Measurements from ENCODE around the gene OPALIN. TPM values are rescaled to one million over a fixed set of nuclear protein-coding genes. Genes with fewer than 3 reads are reported as not detected.

The OPALIN gene
- polyA plus RNA-seq, 1 of the 3 experiments (the other 2 are of a cell fraction) = not detected

- TF ChIP-seq ZBTB33 (IDR thresholded peaks at IDR 0.05; ENCODE audit: borderline replicate concordance, low read depth) = no peak
- no peak for TF ChIP-seq IRF3 (IDR thresholded peaks at IDR 0.05; ENCODE audit: low read depth, low read length)
- no peak for TF ChIP-seq RAD21 (IDR thresholded peaks at IDR 0.05; ENCODE audit: low read length)
Observed at GRCh38 chr10:96306516-96306915, 52.3 kb downstream of the OPALIN start (continued).

- Histone ChIP-seq H3K9ac (no peak overlapping the region), H2AFZ (ENCODE audit: low read depth) (no peak overlapping the region), H3K4me2 (no peak overlapping the region), H4K20me1 (ENCODE audit: insufficient read depth) (no peaks in the 10 kb centered on the region), H3K4me1 (ENCODE audit: control insufficient read depth in 1 of 2, insufficient read depth in 2 of 2, low read depth in 1 of 2, low read length in 1 of 2) (no peaks in the 10 kb centered on the region), H3K9me2 (no peaks in the 10 kb centered on the region), H3K4me3 (ENCODE audit: low read depth in 2 of 2, low read length in 1 of 2) (no peak overlapping the region), H3K9me3 (no peaks in the 10 kb centered on the region), H3K36me3 (replicated peaks in 1 of 2; ENCODE audit: control insufficient read depth in 1 of 2, insufficient read depth in 2 of 2, low read length in 1 of 2) (no peaks in the 10 kb centered on the region), H3K79me2 (ENCODE audit: insufficient read depth) (no peaks in the 10 kb centered on the region), H3K27me3 (ENCODE audit: insufficient read depth) (0 out of 2 replicates have a peak, but pooled peaks cover 6% of the 10 kb centered on the region), H3K27ac (ENCODE audit: low read depth in 2 of 2, low read length in 1 of 2) (no peak overlapping the region), H3F3A (replicated peaks; ENCODE audit: insufficient read depth) (no peaks in the 10 kb centered on the region)
- CTCF ChIA-PET = interaction anchor here (0.8 to 5.0 kb wide), 4 partner anchors 12 to 288 kb away, joined by 4 to 17 read pairs (median 8); no protein-coding TSS in a partner anchor
- DNase-seq = no peak
- TF ChIP-seq NFIC (IDR thresholded peaks at IDR 0.05; ENCODE audit: borderline replicate concordance) (no peak), MXI1 (IDR thresholded peaks at IDR 0.05; ENCODE audit: low read depth, low read length) (no peak), TEAD4 (IDR thresholded peaks at IDR 0.05; ENCODE audit: borderline replicate concordance, insufficient read depth) (no peak)
- 24% methylated on average over 3 of the region's 3 CpGs for WGBS (ENCODE audit: low lambda C conversion rate)
- POLR2A ChIA-PET = no interaction called here
Observed at GRCh38 chr10:96305019-96305418, 53.8 kb downstream of the OPALIN start.

- 0 out of 2 replicates have a peak, but pooled peaks cover 6% of the 10 kb centered on the region for H3K27me3 ChIP-seq (ENCODE audit: insufficient read depth)
- ChIA-PET CTCF (interaction anchor here (2.0 to 5.0 kb wide), 2 partner anchors 11 to 31 kb away, joined by 11 to 17 read pairs; no protein-coding TSS in a partner anchor), POLR2A (no interaction called here)
- H3K9me2 ChIP-seq = no peaks in the 10 kb centered on the region
- no peak within 1 kb of the TSS for H3K27ac ChIP-seq (ENCODE audit: low read depth in 2 of 2, low read length in 1 of 2)
- no peaks in the 10 kb centered on the region for H3F3A ChIP-seq (replicated peaks; ENCODE audit: insufficient read depth)
- no peak within 1 kb of the TSS for H3K4me2 ChIP-seq
- DNase-seq = no peak
- no peaks in the 10 kb centered on the region for H3K36me3 ChIP-seq (replicated peaks in 1 of 2; ENCODE audit: control insufficient read depth in 1 of 2, insufficient read depth in 2 of 2, low read length in 1 of 2)
- 34% methylated on average over 3 of the region's 8 CpGs for WGBS (ENCODE audit: low lambda C conversion rate)
- TF ChIP-seq FOSL2 (IDR thresholded peaks at IDR 0.05; ENCODE audit: borderline replicate concordance, low read depth) (no peak), ZBTB33 (IDR thresholded peaks at IDR 0.05; ENCODE audit: borderline replicate concordance, low read depth) (no peak), RCOR1 (IDR thresholded peaks at IDR 0.05; ENCODE audit: low read length) (no peak), REST (IDR thresholded peaks at IDR 0.05; ENCODE audit: low read depth, low read length) (no peak), MXI1 (IDR thresholded peaks at IDR 0.05; ENCODE audit: low read depth, low read length) (no peak), GATA2 (CRISPR knock-in tag; IDR thresholded peaks at IDR 0.05) (no peak), TEAD4 (IDR thresholded peaks at IDR 0.05; ENCODE audit: borderline replicate concordance, insufficient read depth) (no peak), FOXJ3 (CRISPR knock-in tag; IDR thresholded peaks at IDR 0.05) (no peak)
- no peaks in the 10 kb centered on the region for H4K20me1 ChIP-seq (ENCODE audit: insufficient read depth)
- H3K9me3 ChIP-seq = no peaks in the 10 kb centered on the region
- H3K4me3 ChIP-seq (ENCODE audit: low read depth in 2 of 2, low read length in 1 of 2) = no peak within 1 kb of the TSS
- no peak within 1 kb of the TSS for H2AFZ ChIP-seq (ENCODE audit: low read depth)
- no peaks in the 10 kb centered on the region for H3K79me2 ChIP-seq (ENCODE audit: insufficient read depth)
- no peak within 1 kb of the TSS for H3K9ac ChIP-seq
- no peaks in the 10 kb centered on the region for H3K4me1 ChIP-seq (ENCODE audit: control insufficient read depth in 1 of 2, insufficient read depth in 2 of 2, low read depth in 1 of 2, low read length in 1 of 2)
Observed at GRCh38 chr10:96304230-96304629, 54.6 kb downstream of the OPALIN start, which contains the start of gene DNTT. Gene DNTT (plus strand): TSS chr10:96304434. CDS start chr10:96304498, 64 bp downstream.
